HFFc6 (cell line): ENCODE measurements around the gene PLD5. TPM values are rescaled to one million over a fixed set of nuclear protein-coding genes. Genes with fewer than 3 reads are reported as not detected.
"Not testable (repeated sequence)": the region's sequence is repeated elsewhere in the genome, so short reads cannot be mapped to it uniquely, and the experiment has no call there.

Experiments
- DNase-seq: peaks from one replicate; pipeline ENCODE4 v3.0.0-alpha.2; 2018
- H3K27ac Mint-ChIP-seq: 2 replicates; pipeline ENCODE4 v1.8.0; 2020; ENCODE audit warnings: mild to moderate bottlenecking, mixed read lengths
- H3K27me3 Mint-ChIP-seq: 2 replicates; pipeline ENCODE4 v1.8.0; 2021; ENCODE audit warnings: mild to moderate bottlenecking, moderate library complexity, mixed read lengths; ENCODE audit not compliant: insufficient read depth
- H3K36me3 Mint-ChIP-seq: 2 replicates; pipeline ENCODE4 v1.8.0; 2021; ENCODE audit warnings: low read depth, mixed read lengths
- H3K4me1 Mint-ChIP-seq: 2 replicates; pipeline ENCODE4 v1.8.0; 2020; ENCODE audit warnings: low read depth, mixed read lengths
- H3K4me3 Mint-ChIP-seq: 2 replicates; pipeline ENCODE4 v1.8.0; 2020; ENCODE audit warnings: mild to moderate bottlenecking, moderate library complexity, mixed read lengths
- H3K9me3 Mint-ChIP-seq: 2 replicates; pipeline ENCODE4 v1.8.0; 2020; ENCODE audit warnings: mild to moderate bottlenecking, mixed read lengths
- CTCF ChIP-seq: fragments of 200-600 bp; sonication (generic); IDR thresholded peaks from 2 replicates; pipeline ENCODE4 v1.5.0; 2021; ENCODE audit warnings: antibody characterized with exemption, mild to moderate bottlenecking
- total RNA-seq, 6 experiments: library from RNA; stranded (reverse); fragmentation: NEBNext Ultra II Directional; extraction: Animal tissue kit (Norgen Biotek cat#: 25700); gene quantifications; 2 replicates in 1 of 6; 3 replicates in 5 of 6; pipeline ENCODE4 v1.2.3, GENCODE V29; 2021

The PLD5 gene
- total RNA-seq, 6 experiments from 2014 or later, result not detected

GRCh38 chr1:242189591-242189990 lies 334.9 kb downstream of the PLD5 start:
- H3K9me3 Mint-ChIP-seq, result peaks cover 61% of the 10 kb centered on the region
- no peaks in the 10 kb centered on the region; the same call in 1 of the 2 replicates for H3K27me3 Mint-ChIP-seq
- H3K4me1 Mint-ChIP-seq, result no peaks in the 10 kb centered on the region
- H3K27ac Mint-ChIP-seq, result no peak overlapping the region
- peaks cover 7% of the 10 kb centered on the region; the same call in 1 of the 2 replicates for H3K36me3 Mint-ChIP-seq
- no peak for DNase-seq
- no peak for TF ChIP-seq CTCF
- no peak overlapping the region for H3K4me3 Mint-ChIP-seq

- Mint-ChIP-seq H3K27me3 (no peaks in the 10 kb centered on the region; the same call in none of the 2 replicates), H3K36me3 (peaks cover 7% of the 10 kb centered on the region; the same call in 1 of the 2 replicates), H3K9me3 (peaks cover 61% of the 10 kb centered on the region), H3K4me3 (no peak overlapping the region), H3K4me1 (no peaks in the 10 kb centered on the region), H3K27ac (no peak overlapping the region)
- DNase-seq, result no peak
- no peak for TF ChIP-seq CTCF
Observed at GRCh38 chr1:242187816-242188215, 336.7 kb downstream of the PLD5 start.

- Mint-ChIP-seq H3K4me1 (no peaks in the 10 kb centered on the region), H3K36me3 (peaks cover 3% of the 10 kb centered on the region; the same call in 1 of the 2 replicates), H3K27ac (no peak overlapping the region), H3K4me3 (no peak overlapping the region), H3K9me3 (peaks cover 60% of the 10 kb centered on the region), H3K27me3 (no peaks in the 10 kb centered on the region; the same call in none of the 2 replicates)
- TF ChIP-seq CTCF, result no peak
- no peak for DNase-seq
Observed at GRCh38 chr1:242187171-242187570, 337.3 kb downstream of the PLD5 start.

- Mint-ChIP-seq H3K9me3 (peaks cover 58% of the 10 kb centered on the region), H3K27ac (no peak overlapping the region), H3K4me1 (no peaks in the 10 kb centered on the region), H3K36me3 (peaks cover 3% of the 10 kb centered on the region; the same call in 1 of the 2 replicates), H3K27me3 (no peaks in the 10 kb centered on the region; the same call in none of the 2 replicates), H3K4me3 (no peak overlapping the region)
- TF ChIP-seq CTCF, result no peak
- no peak for DNase-seq
Observed at GRCh38 chr1:242185731-242186130, 338.8 kb downstream of the PLD5 start.

- H3K36me3 Mint-ChIP-seq, result peaks cover 3% of the 10 kb centered on the region; the same call in 1 of the 2 replicates
Observed at GRCh38 chr1:242184955-242185354, 339.5 kb downstream of the PLD5 start.

GRCh38 chr1:242179767-242180166 lies 344.7 kb downstream of the PLD5 start:
- H3K27ac Mint-ChIP-seq, H3K27me3 Mint-ChIP-seq, H3K4me1 Mint-ChIP-seq, H3K36me3 Mint-ChIP-seq, DNase-seq, H3K4me3 Mint-ChIP-seq: not testable (repeated sequence)
- H3K9me3 Mint-ChIP-seq, result peaks cover 48% of the 10 kb centered on the region

More at GRCh38 chr1:242184955-242185354, 339.5 kb downstream of the PLD5 start:
- TF ChIP-seq CTCF, result no peak
- H3K4me3 Mint-ChIP-seq, result no peak overlapping the region
- H3K4me1 Mint-ChIP-seq, result no peaks in the 10 kb centered on the region
- no peaks in the 10 kb centered on the region; the same call in none of the 2 replicates for H3K27me3 Mint-ChIP-seq
- no peak overlapping the region for H3K27ac Mint-ChIP-seq
- DNase-seq, result no peak
- peaks cover 55% of the 10 kb centered on the region for H3K9me3 Mint-ChIP-seq
